Measurements from ENCODE around the gene XDH.
A peak's percentile ranks its signal among the peaks of the same experiment; 100 is the strongest.

The XDH gene

DNA sequence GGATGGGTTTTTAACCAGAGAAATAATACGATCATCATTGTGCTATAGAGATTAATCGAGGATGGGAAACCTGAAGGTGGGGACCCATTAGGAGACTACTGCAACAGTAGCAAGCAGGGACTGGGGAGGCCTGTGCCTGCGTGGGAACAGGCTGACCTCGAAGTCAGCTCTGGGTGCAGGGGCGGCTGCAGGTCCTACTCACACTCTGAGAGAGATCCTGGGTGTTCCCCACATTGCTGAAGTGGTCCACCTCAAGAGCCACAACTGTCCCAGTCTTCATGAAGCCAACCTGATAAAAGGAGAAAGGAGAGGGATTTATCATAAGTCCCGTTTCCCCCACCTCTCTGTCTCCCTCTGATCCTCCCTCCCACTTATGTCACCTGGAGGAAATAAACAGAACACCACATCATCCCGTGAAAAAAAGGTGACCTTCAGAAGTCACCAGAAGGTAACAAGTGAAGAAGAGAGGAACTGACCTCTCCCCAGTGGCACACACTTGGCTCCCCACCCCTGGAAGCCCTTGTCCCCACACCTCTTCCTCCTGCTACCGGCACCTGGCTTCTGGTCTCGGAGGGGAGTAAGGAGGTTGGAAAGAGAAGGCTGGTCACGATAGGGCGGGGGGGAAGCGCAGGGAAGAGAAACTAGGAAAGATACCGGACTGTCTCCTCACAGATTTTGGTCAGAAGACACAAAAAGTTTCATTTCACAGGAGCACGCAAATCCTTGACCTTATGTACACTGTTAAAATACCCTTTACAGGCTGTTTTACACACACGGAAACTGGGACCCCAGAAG lies 50.4 kb downstream of the XDH start:
- no peak for DNase-seq

DNA sequence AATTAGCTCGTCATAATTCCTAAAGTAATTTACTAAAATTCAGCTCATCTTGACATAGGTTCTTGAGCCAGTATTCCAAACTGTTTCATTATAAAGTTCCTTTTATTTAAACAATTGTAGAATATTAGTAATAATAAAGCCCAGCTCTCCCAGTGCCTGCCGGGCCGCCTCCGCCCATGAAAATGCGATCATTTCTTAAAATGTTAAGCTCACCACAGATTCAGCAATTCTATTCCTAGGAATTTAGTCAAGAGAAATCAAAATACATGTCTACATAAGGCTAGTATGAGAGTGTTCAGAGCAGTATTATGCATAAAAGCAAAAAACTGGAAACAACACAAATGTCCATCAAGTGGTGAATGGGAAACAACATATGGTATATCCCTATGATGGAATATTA lies 52.0 kb downstream of the XDH start:
- DNase-seq, result no peak

DNA sequence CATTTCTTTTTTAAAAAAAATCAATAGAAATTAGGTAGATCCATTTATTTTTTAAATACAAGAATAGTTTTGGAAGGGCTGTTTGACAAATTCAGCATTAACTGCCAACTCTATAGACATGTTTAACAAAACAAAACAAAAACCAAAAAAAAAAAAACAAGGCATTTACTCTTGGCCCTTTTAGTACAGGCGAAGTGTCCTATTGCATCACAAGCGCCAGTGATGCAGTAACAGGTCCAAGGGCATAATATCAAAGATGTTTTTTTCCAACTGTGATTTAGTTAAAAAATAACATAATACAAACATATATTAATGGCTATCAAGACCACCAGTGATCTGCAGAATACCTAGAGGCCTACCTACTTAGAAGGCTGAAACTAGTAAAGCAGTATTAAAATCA lies 55.3 kb downstream of the XDH start:
- DNase-seq, result no peak

DNA sequence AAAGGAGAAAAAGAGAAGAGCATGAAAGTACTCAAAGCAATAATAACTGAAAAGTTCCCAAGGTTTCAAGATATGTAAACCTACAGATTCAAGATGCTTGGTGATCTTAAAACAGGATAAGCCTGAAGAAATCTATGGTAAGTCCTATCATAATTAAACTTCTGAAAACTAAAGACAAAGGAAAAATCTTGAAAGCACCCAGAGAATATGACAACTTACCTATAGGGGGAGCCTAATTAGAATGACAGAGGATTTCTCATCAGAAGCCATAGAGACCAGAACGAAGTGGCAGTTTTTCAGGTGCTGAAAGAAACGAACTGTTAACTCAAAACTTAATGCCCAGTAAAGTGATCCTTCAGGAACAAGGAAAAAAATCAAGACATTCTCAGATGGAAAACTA lies 59.7 kb downstream of the XDH start:
- DNase-seq, result no peak

DNA sequence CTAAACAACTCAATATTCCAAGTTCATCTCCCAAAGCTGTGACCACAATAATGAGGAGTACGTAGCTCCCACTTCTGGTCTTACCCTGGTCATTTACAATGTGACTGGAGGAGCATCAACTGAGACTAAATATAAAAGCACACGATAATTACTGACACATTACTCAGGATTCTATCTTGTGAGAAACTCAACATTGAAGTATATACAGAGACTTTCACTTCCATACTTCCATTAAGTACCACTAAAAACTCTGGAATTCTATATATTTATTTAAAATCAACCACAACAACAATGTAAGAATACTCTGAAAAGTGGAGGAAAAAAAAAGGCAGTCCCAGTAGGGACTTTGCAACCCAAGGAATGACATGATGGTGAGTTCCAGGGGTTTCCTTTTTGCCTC lies 61.4 kb downstream of the XDH start:
- DNase-seq, result no peak

DNA sequence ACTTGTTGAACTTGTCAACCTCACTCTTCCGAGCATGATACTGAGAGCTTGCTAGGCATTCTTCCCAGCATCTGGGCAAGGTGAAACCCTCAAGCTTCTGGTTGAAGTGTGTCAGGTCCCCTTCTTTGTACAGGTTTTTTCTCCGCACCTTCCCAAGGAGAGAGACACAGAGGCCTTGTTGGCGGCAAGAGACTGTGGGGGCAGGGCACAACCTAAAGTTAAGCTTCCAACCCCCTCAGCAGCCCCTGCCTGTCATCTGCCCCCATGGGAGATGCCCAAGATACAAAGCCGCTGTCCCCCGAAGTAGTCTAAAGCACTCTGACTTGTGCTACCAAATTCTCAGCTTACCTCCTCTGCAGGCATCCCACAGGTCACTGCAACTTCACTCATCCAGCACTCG lies 64.9 kb downstream of the XDH start:
- DNase-seq, result no peak

DNA sequence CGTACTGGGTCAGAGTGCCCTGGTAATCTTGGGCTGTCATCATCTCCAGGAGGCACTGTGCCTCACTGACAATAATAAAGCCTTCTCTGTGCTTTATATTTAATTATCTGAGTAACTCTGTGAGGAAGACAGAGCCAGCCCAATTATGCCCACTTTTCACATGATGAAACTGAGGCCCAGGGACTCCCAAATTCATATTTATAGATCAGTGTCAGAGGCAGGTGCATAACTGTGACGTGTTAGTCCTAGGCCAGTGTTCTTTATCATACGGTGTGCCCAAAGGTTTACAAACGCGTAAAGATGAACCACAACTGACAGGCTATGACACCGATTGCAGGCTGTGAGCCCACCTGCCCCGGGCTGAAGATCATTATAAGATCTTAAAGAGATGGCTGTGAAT lies 65.4 kb downstream of the XDH start:
- DNase-seq, result no peak

DNA sequence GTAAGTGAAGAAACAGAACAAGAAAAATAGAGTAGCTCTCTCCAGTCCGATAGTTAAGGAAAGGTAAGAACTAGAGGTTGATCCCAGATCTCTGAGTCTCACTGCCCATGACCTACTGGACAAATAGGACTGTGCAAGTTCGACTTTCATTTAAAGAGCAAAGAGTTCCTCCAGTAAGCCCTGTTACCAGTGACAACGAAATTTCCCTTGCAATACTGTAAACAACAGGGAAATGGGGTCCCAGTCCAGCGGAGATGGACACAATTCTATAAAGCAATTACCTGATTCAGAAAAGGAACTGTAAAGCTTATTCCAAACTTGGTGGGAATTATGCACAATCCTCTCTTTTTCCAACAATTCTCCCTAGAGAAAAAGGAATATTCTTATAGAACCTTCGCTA lies 65.9 kb downstream of the XDH start:
- no peak for DNase-seq

DNA sequence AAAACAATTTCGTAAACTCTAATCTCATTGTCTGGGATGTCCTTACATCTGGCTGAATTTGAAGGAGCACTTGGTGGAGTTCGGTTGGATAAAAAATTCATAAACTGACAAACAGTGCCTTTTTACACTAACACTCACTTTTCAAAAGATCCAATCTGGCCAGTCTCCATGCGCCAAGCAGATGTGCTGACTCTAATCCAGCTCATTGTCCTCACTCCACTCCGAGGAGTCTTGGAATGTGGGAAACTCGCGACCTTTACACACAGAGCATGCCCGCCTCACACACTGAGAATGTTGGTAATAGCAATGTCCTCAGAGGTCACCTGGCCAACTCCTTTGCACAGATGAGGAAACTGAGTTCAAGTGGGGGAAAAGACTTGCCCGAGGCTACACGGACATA lies 66.8 kb downstream of the XDH start:
- no peak for DNase-seq

DNA sequence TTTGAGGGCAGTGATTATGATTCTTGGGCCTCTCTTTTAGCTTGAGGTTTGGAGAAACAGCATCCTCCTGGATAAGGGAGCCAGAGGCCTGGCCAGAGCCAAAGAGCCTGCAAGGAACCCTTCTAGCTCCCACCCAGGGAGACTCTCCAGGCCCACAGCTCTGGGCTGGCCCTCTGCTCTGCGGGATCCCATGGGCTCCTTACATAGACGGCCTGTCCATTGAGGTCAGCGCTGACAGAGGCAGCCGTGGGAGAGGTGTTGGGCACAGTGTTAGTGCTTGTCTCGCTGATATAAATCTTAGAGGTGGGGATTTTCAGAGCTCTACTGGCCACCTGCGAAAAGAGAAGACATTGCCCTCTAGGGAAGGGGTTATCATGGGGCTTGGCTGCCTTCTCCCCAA lies 67.2 kb downstream of the XDH start:
- DNase-seq, result no peak

DNA sequence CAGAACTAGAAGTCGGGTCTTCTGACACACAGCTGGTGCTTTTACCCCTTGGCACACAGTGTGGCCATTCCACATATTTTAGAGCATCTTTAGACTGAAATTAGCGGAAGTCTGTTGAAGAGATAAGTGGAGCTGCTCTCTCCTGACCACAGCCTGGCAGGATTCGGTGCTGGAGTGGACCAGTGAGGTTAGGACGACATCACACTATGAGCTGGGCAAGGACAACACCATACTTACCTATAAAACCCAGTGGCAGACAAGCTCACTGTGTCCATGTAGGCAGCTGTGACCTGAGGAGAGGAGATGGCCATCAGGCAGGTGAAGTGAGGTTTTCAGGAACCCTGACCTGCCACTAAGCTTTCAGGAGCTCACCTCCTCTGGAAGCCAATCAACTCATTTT lies 70.1 kb downstream of the XDH start:
- no peak for DNase-seq

DNA sequence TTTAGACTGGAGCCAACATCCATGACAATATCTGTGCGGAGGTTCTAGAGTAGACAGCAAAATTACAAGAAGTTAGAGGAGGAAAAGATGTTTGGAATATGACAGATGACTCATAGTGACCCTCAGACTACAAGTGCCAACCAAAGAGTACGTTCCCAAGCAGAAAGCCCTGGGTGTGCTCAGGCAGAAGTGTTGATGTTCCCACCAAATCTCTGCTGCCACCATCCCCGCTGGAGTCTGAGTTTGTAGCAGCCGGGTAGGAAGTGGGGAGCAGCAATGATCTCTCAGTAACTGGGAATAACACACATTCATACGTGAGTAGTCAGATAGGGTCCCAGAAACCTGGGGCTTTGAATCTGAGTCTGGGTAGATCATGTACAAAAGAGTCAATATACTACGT lies 73.2 kb downstream of the XDH start:
- no peak for DNase-seq

DNA sequence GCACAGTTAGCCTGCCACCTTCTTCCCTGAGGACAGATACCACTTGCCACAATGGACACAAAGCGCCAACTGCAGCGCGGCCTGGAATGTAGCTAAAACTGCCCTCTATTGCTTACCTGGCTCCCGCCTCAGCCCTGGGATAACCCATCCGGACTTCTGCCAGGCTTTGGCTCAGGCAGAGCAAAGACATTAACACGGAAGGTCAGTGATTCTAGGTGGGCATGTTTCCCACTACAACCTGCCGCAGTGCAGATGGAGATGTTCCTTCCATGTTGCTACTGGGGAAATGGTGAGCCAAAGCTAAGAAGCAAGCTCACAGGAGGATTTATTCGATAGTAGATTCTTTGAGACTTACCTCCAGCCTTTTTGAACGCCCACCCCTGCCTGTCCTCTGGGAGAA lies 74.8 kb downstream of the XDH start:
- DNase-seq, result no peak

DNA sequence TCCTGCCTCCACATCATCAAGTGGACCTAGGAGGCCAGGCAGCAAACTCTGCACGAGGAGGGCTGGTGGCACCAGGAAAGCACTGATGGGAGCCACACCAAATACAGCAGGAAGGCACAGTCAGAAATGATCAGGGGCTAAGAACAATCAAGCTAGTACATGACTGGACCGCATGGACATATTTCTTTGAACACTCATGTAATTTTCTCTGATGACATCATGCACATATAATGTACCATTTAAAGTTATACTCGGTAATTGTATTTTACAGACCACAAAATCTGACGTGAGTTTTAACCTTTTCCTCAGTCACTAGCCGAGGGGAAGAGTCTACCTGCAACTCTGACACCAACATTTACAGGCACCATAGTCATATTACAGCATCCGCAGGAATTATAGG lies 76.7 kb downstream of the XDH start:
- DNase-seq, result no peak

DNA sequence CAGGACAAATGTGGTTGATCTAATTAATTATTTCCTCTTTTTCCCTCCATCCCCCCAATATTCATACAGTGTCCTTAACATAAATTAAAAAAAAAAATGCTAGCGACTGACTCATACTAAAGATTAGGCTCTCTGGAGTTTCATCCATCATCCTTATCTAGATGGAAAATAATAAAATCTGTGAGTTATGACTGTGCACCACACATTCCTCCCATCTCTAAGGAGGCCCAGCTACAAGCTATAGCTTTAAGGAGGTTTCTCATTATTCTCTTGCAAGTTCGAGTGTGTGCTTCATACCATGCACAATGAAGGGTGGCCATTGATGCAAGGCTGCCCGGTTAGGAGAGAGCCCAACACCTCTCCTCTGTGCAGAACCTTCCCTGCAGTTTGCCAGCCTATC lies 77.3 kb downstream of the XDH start:
- DNase-seq, result no peak

DNA sequence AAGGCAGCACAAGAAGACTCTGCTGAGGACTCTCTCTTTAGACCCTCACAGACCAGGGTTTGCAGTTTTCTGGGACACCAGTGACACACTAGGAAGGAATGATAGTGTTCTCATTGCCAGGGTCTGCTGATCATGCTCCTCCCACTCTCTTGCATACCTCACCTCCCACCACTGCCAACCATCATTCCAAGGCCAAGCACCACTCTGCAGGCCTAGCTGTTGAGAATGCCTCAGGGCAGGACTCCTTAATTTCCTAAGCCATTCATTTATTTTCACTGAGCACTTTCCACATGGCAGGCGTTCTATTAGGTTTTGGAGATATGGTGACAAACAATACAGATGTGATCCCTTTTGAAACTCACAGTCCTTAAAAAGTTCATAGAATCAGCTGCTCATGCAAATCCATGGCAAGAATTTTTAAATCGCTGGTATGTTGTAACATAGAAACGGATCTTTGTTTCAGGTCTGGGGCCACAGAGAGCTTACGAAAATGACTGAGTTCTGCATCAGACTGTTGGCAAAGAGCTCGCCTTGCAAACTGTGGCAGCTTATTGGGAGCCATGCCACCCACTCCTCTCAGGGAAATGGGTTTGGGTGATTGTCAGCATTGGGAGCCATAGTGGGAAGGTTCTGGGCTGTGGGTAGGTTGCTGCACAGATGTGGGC lies 78.5 kb downstream of the XDH start:
- no peak for DNase-seq

DNA sequence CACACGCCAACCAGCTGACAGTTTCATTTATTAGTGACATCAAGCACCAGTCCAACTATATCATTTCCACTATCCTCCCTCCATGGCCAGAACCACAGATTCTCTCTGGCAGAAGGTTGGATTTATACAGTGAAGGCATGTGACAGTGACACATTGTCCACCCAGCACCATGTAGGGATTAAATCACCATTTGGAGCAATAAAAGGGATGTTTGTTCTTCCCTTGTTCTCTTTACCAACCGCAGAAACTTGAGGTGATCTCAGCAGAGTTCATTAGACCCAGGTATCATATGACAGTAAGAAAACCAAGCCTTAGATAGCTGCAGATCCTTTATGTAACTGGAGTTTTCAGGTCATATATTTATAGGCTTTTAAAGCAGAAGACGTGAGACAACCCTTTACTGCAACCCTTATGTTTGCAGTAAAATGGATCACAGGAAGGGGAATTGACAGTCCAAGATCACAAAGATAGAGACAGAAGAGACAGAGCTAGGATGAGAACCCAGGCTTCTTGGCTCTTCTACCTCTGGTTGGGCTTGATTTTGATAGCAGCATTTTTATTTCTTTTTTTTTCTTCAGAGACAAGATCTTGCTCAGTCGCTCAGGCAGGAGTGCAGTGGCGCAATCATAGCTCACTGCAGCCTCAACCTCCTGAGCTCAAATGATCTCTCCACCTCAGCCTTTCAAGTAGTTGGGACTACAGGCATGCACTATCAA lies 80.1 kb downstream of the XDH start:
- DNase-seq, result no peak

DNA sequence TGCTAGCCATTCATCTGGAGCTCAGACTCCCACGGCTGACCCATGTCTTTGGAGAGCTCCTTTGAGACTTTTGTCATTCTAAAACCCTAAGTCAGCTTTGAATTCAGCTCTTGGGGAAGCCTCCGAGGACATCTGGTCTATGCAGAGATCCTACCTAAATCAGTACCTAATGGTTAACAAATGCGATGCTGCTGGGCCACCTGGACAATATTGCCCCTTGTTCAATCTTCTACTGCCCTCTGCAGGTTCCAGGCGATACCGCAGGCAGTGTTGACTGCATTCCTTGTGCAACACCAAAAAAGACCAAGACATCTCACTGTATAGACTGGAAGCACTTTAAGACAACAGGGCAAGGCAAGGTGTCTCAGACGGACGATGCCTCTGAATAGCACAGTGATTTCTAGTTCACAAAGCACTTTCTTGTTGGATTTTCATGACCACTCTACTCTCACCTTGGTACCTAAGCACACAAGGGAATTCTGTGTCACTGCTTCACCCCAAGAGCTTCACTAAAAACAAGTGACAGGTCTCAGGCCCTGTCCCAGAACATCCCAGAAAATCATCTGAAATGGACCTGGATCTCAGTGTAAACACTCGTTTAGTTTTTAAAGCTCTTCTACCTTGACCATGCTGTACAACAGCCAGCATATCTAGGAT lies 80.9 kb downstream of the XDH start:
- DNase-seq, result peak; percentile 77 to 81

DNA sequence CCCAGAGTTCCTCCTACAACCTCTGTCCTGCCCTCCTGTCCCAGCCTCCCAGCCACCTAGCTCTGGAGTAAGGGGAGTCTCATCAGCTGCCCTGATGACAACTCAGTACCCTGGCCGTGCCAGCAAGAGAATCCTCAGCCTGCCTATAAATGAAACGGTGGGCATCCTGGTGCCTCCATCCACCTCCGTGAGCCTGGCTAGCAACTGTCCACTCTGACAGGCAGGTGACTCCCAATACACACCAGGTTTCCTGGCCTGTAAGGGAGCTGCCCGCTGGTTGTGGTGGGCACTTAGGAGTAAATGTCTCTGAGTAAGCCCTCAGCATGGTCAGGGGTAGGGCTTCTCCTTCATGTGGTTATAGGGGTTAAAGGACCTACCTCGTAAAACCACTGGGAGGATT lies 81.5 kb downstream of the XDH start:
- DNase-seq, result no peak

DNA sequence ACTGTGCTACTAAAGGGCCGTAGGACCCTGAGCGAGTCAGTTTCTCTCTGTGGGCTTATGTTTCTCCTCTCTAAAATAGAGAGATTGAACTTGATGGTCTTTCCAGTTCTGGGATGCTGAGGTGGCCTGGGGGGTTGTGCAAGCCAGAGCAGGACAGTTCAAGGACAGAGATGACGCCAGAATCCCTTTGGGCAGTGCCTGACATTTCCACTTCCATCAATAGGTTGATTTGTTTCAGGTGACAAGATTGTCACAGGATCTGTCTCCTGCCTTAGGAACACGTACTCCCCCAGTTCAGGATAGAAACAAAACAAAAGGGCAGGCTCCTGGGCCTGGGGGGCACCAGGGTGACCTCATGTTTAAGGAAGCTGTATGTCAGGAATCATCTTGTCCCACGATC lies 82.0 kb downstream of the XDH start:
- no peak for DNase-seq

DNA sequence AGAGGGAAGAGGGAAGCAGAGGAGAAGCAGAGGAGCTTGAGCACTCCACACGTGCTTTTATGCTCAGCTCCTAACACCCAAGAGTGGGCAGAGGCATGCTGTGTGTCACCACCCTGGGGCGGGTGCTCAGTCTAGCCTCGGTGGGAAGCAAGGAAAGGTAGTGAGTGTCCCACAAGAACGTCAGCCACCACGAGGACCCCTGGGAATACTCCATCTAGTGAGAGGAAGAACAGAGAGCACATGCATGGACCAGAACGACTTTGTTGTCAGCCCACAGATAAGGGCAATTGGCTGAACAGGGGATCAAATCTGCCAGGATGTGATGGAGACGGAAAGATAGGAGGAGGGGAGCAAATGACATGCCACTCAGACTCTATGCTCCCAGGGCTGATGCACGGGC lies 83.4 kb downstream of the XDH start:
- DNase-seq, result no peak

DNA sequence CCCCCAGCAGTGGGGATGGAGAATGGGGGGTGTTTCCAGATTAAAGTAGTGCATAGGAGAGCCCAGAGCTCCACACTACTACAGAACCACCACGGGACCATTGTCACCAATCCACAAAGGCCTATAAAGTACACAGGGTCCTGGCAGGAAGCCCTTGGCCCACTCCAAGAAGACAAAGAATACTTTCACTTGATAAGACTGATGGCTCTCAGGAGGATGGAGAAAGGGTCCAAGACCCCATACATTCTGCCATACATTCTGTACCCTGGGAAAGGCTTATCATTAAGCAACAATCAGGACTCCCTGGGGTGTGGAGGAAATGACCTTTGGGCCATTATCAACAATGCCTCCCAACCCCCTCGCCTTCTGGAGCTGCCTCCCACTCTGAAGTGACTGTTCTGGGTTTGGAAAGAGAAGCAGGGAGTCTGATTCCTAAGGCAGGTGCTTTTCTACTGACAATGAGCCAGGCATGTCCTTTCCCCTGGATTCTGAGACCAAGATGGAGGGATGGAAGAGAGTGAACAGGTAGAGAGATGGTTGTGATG lies 85.4 kb downstream of the XDH start:
- DNase-seq, result no peak

DNA sequence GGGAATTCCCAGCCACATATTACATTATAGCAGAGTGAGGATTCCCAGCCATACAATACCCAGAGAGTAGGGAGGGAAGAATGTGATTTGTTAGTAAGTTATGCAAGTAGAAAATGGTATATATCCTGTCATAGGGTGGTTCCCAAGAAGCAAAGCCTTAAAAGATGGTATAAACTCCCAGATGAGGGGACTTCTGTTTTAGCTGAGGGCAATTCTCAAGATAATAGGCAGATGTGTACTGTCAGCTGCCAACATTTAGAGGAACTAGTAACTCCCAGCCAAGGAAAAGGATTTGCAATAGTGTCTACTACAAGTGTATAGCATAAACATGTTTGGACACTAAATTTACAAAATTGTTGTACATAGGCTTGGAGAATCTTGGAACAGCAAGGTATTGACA lies 86.5 kb downstream of the XDH start:
- DNase-seq, result no peak
